ENCODE data around the gene PTK6. TPM values are rescaled to one million over a fixed set of nuclear protein-coding genes. Genes with fewer than 3 reads are reported as not detected.
A peak's percentile ranks its signal among the peaks of the same experiment; 100 is the strongest.
"Not testable (repeated sequence)": the region's sequence is repeated elsewhere in the genome, so short reads cannot be mapped to it uniquely, and the experiment has no call there.

PTK6 gene
- total and polyA plus RNA-seq, 5 donors from 2014 or later = 0.15 to 0.21 (median 0.19) TPM; not detected in 1

GRCh38 chr20:63563225-63563935, 26.2 kb upstream of the PTK6 start:
- DNase-seq (no peak), ATAC-seq (ENCODE audit: low read depth in 2 of 2) (no peak)
- Mint-ChIP-seq H3K27me3 (no peaks in the 10 kb centered on the region), H3K4me3 (no peak overlapping the region), H3K4me1 (peaks cover 0 to 15% (median 6%) of the 10 kb centered on the region in 4 donors), H3K36me3 (peaks cover 3% of the 10 kb centered on the region), H3K27ac (no peak overlapping the region), H3K9me3 (no peaks in the 10 kb centered on the region)
- Histone ChIP-seq H3K27me3 (ENCODE audit: control insufficient read depth, insufficient read depth, low read length) (no peaks in the 10 kb centered on the region), H3K27ac (ENCODE audit: insufficient read depth, low read length, poor library complexity, severe bottlenecking) (no peak overlapping the region), H3K4me3 (ENCODE audit: low read depth, low read length) (no peak overlapping the region), H3K4me1 (ENCODE audit: control insufficient read depth, insufficient read depth, low read length, poor library complexity, severe bottlenecking) (peaks cover 16% of the 10 kb centered on the region), H3K9me3 (ENCODE audit: control insufficient read depth in 2 of 2, low read length in 2 of 2) (no peaks in the 10 kb centered on the region), H3K36me3 (ENCODE audit: control insufficient read depth, insufficient read depth, low read length) (peaks cover 31% of the 10 kb centered on the region)

- Mint-ChIP-seq H3K27me3 (no peaks in the 10 kb centered on the region), H3K36me3 (peaks cover 3% of the 10 kb centered on the region), H3K27ac (no peak overlapping the region), H3K4me3 (no peak overlapping the region), H3K9me3 (no peaks in the 10 kb centered on the region), H3K4me1 (peaks cover 0 to 8% (median 3%) of the 10 kb centered on the region in 4 donors)
- no peak overlapping the region for H3K27ac ChIP-seq (ENCODE audit: insufficient read depth, low read length, poor library complexity, severe bottlenecking)
- no peaks in the 10 kb centered on the region for H3K9me3 ChIP-seq (ENCODE audit: control insufficient read depth in 2 of 2, low read length in 2 of 2)
- H3K4me1 ChIP-seq (ENCODE audit: control insufficient read depth, insufficient read depth, low read length, poor library complexity, severe bottlenecking) = peaks cover 9% of the 10 kb centered on the region
- DNase-seq = no peak
- peaks cover 31% of the 10 kb centered on the region for H3K36me3 ChIP-seq (ENCODE audit: control insufficient read depth, insufficient read depth, low read length)
- H3K27me3 ChIP-seq (ENCODE audit: control insufficient read depth, insufficient read depth, low read length) = no peaks in the 10 kb centered on the region
- no peak for ATAC-seq (ENCODE audit: low read depth in 2 of 2)
- no peak overlapping the region for H3K4me3 ChIP-seq (ENCODE audit: low read depth, low read length)
Measured at GRCh38 chr20:63562461-63563224, 25.5 kb upstream of the PTK6 start.

GRCh38 chr20:63561624-63562396, 24.6 kb upstream of the PTK6 start:
- no peaks in the 10 kb centered on the region for H3K27me3 ChIP-seq (ENCODE audit: control insufficient read depth, insufficient read depth, low read length)
- DNase-seq (no peak), ATAC-seq (ENCODE audit: low read depth in 2 of 2) (no peak)
- peaks cover 31% of the 10 kb centered on the region for H3K36me3 ChIP-seq (ENCODE audit: control insufficient read depth, insufficient read depth, low read length)
- H3K36me3 Mint-ChIP-seq = peaks cover 3% of the 10 kb centered on the region
- H3K9me3 ChIP-seq (ENCODE audit: control insufficient read depth in 2 of 2, low read length in 2 of 2) = no peaks in the 10 kb centered on the region
- H3K9me3 Mint-ChIP-seq = no peaks in the 10 kb centered on the region
- H3K4me3 ChIP-seq (ENCODE audit: low read depth, low read length) = no peak overlapping the region
- H3K4me1 Mint-ChIP-seq = peaks cover 0 to 3% (median 0%) of the 10 kb centered on the region in 4 donors
- H3K4me1 ChIP-seq (ENCODE audit: control insufficient read depth, insufficient read depth, low read length, poor library complexity, severe bottlenecking) = peaks cover under 1% of the 10 kb centered on the region
- no peak overlapping the region for H3K27ac Mint-ChIP-seq
- H3K27ac ChIP-seq (ENCODE audit: insufficient read depth, low read length, poor library complexity, severe bottlenecking) = no peak overlapping the region
- H3K4me3 Mint-ChIP-seq = no peak overlapping the region
- H3K27me3 Mint-ChIP-seq = no peaks in the 10 kb centered on the region

GRCh38 chr20:63560856-63561609, 23.9 kb upstream of the PTK6 start:
- Histone ChIP-seq H3K9me3 (ENCODE audit: control insufficient read depth in 2 of 2, low read length in 2 of 2) (no peaks in the 10 kb centered on the region), H3K27ac (ENCODE audit: insufficient read depth, low read length, poor library complexity, severe bottlenecking) (no peak overlapping the region), H3K36me3 (ENCODE audit: control insufficient read depth, insufficient read depth, low read length) (peaks cover 31% of the 10 kb centered on the region), H3K4me1 (ENCODE audit: control insufficient read depth, insufficient read depth, low read length, poor library complexity, severe bottlenecking) (no peaks in the 10 kb centered on the region), H3K27me3 (ENCODE audit: control insufficient read depth, insufficient read depth, low read length) (no peaks in the 10 kb centered on the region), H3K4me3 (ENCODE audit: low read depth, low read length) (no peak overlapping the region)
- ATAC-seq (ENCODE audit: low read depth in 2 of 2) (no peak), DNase-seq (no peak)
- Mint-ChIP-seq H3K4me3 (no peak overlapping the region), H3K27ac (no peak overlapping the region), H3K36me3 (peaks cover 3% of the 10 kb centered on the region), H3K9me3 (no peaks in the 10 kb centered on the region), H3K4me1 (peaks cover 0 to 3% (median 0%) of the 10 kb centered on the region in 4 donors), H3K27me3 (no peaks in the 10 kb centered on the region)

- DNase-seq = no peak
- no peaks in the 10 kb centered on the region for H3K27me3 ChIP-seq (ENCODE audit: control insufficient read depth, insufficient read depth, low read length)
- H3K4me3 Mint-ChIP-seq = peak overlapping the region in 1 of 4 donors; percentile 35
- H3K36me3 ChIP-seq (ENCODE audit: control insufficient read depth, insufficient read depth, low read length) = peaks cover 31% of the 10 kb centered on the region
- peak overlapping the region in 1 of 3 donors; percentile 72 for H3K27ac Mint-ChIP-seq
- ATAC-seq (ENCODE audit: low read depth in 2 of 2) = no peak
- no peaks in the 10 kb centered on the region for H3K9me3 Mint-ChIP-seq
- H3K27me3 Mint-ChIP-seq = no peaks in the 10 kb centered on the region
- H3K9me3 ChIP-seq (ENCODE audit: control insufficient read depth in 2 of 2, low read length in 2 of 2) = no peaks in the 10 kb centered on the region
- H3K4me3 ChIP-seq (ENCODE audit: low read depth, low read length) = no peak overlapping the region
- no peak overlapping the region for H3K27ac ChIP-seq (ENCODE audit: insufficient read depth, low read length, poor library complexity, severe bottlenecking)
- H3K4me1 ChIP-seq (ENCODE audit: control insufficient read depth, insufficient read depth, low read length, poor library complexity, severe bottlenecking) = no peaks in the 10 kb centered on the region
- peaks cover 0 to 3% (median 0%) of the 10 kb centered on the region in 4 donors for H3K4me1 Mint-ChIP-seq
- H3K36me3 Mint-ChIP-seq = peaks cover 3% of the 10 kb centered on the region
Measured at GRCh38 chr20:63560333-63560805, 23.2 kb upstream of the PTK6 start.

GRCh38 chr20:63559485-63560332, 22.5 kb upstream of the PTK6 start:
- H3K9me3 ChIP-seq (ENCODE audit: control insufficient read depth in 2 of 2, low read length in 2 of 2); ATAC-seq (ENCODE audit: low read depth in 2 of 2); H3K4me1 Mint-ChIP-seq; H3K4me1 ChIP-seq (ENCODE audit: control insufficient read depth, insufficient read depth, low read length, poor library complexity, severe bottlenecking); H3K4me3 ChIP-seq (ENCODE audit: low read depth, low read length); H3K9me3 Mint-ChIP-seq; H3K27me3 ChIP-seq (ENCODE audit: control insufficient read depth, insufficient read depth, low read length); H3K27ac ChIP-seq (ENCODE audit: insufficient read depth, low read length, poor library complexity, severe bottlenecking); H3K36me3 Mint-ChIP-seq; H3K4me3 Mint-ChIP-seq; H3K27me3 Mint-ChIP-seq: not testable (repeated sequence)
- H3K36me3 ChIP-seq (ENCODE audit: control insufficient read depth, insufficient read depth, low read length) = peaks cover 28% of the 10 kb centered on the region
- DNase-seq = peak in 1 of 3 donors; percentile 63
- H3K27ac Mint-ChIP-seq = peak overlapping the region in 1 of 3 donors; percentile 72
